GM19193 (cell line): ENCODE measurements around the gene AMFR.

ENCODE experiments used
- POLR2A ChIP-seq: IDR thresholded peaks from 4 replicates; pipeline ENCODE4 v1.6.1; 2011; ENCODE audit not compliant: insufficient read depth, insufficient read length; ENCODE audit errors: extremely low read depth

AMFR gene

DNA sequence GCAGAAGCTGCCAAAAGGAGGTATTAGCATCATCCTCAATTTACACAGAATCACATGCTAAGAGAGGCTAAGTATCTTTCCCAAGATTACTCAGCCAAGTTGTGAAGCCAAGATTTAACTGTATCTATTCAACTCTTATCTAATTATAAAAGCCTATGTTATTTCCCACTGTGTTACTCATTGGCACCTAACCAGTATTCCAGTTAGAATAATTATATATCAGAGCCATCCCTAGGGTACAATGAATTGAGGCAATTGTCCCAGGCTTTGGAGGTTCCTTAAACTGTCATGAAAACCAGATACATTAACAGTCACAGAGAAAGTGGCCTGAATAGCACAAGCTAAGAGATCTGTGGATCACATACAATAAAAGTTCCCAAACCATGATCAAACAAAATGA lies 10.9 kb upstream of the AMFR start:
- TF ChIP-seq POLR2A: no peak

DNA sequence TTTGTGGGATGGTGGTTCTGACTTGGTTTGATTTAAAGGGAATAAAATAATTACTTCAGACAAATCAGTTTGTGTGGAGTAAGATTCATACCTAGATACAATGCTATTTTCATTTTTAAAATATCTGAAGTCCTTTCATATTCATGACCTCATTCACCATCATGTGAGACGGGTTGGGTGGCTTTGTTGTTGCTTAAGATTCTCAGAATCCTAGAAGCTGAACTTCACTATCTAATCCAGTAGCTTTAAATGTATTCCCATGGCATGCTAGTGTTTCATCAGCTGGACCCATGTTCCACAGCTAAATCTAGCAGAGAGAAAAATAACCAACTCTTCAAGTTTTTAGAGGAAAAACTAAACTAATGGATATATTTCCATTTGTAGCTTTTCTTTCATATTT lies 2.7 kb upstream of the AMFR start:
- TF ChIP-seq POLR2A: no peak

DNA sequence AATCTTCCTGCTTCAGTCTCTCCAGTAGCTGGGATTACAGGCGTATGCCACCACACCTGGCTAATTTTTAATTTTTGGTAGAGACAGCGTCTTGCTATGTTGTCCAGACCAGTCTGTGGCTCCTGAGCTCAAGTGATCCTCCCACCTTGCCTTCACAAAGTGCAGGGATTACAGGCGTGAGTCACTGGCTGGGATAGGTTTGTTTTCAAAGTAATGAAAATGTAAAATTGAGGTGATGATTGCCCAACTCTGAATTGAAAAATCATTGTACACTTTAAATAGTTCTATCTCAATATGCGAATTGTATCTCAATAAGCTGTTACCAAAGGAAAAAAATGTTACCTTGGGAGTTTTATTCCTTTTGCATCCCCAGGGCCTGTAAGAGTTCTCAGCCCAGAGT lies 1.2 kb upstream of the AMFR start:
- TF ChIP-seq POLR2A: no peak

DNA sequence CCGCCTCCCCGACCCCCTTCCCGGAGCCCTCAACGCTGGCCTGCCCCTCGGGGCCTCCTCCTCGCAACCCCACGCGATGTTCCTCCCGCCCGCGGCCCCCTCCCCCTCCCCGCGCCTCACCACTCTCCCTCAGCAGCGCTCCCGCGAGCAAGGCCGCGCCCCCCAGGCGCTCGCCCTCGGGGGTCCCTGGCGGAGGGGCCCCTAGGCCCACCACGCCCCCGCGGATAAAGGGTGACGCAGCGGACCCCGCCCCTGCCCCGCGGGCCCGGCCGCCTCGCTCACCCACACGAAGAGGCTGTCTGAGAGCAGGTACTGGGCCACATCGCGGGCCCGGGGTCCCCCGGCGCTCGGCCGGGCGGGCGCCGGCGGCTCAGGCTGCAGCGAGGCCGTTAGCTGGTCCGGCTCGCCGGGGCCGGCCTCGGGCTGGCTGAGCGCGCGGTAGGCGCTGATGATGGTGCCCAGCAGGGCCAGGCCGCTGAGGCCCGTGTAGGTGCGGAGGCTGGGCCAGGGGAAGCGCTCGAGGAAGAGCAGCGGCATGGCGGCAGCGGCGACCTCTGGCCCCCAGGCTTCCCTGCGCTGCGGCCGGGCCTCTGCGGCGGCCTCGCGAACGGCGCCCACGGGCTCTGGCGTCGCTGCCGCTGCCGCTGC lies 430 bp downstream of the AMFR start:
- no peak for TF ChIP-seq POLR2A

DNA sequence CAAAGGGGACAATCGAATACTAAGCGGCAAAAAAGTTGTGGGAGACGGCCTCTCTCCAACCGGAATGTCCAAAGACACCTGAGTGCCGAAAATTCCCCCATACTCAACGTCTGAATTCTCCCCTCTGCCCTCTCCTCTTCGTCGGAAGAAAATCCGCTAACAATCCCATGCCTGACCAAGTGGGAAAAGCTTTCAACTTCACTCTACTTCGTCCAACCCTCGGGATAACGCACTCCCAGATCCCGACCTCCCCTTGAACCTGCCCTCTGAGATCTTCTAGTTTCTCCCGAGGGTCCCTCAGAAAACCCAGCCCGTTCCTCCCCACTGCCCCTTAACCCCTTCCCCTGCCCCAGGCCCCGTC lies 961 bp downstream of the AMFR start:
- no peak for TF ChIP-seq POLR2A

DNA sequence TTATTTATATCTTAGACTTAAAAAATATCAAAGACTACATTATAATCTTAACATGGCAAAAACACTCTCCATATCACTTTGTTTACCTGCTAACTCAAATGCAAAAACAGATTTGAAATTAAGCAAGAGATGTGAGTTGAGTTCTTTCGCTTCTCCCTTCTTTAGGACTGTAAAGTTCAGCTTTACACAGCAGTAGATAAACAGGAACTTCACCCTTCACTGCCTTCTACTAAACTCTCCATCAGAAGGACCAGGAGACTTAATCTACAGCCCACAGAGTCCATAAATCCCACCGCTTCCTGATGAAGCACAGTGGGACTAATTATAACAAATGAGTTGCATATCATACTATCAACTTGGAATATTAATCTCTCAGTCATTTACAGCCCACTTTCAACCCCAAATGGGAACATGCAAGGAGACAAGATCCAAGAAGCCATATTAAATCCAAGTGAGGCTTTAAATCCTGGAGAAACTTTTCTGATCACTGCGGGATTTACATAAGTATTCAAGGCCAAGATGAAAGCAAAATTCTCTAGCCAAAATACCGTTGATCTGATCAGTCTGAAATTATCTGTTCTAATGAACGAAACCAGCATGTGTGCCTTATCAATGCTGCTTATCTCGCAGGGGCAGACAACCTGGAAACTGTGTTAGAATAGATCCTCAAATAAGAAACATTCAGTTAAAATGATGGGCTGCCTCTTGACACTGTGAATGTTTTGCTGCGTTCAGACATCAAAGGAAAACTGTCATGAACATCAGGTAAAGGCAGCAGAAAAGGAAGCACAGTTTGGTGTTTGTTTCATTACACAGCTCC lies 1.6 kb downstream of the AMFR start:
- TF ChIP-seq POLR2A: no peak

DNA sequence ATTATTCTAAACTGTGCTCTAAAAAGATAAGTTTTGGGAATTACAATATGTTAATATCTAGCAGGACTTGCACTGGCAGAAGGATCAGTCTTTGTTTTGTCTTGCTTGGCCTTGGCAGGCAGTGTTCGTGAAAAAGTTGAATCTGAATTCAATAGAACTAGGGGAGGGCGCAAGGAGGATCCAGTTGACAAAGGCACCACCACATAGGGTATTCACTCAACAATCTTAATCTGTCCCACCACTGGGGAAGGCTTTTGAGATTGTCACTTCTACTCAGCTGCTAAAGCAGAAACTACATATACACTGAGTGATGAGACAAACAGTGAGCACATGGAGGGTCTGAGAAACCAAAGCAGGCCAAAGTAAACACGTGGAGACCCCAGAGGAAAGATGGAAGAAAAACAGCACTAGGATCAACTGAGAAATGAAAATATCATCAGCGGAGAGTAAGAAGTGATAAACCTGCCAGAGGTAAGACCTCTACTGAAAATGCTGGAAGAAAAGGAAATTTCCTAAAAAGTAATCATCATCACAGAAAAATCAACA lies 2.4 kb downstream of the AMFR start:
- TF ChIP-seq POLR2A: no peak

DNA sequence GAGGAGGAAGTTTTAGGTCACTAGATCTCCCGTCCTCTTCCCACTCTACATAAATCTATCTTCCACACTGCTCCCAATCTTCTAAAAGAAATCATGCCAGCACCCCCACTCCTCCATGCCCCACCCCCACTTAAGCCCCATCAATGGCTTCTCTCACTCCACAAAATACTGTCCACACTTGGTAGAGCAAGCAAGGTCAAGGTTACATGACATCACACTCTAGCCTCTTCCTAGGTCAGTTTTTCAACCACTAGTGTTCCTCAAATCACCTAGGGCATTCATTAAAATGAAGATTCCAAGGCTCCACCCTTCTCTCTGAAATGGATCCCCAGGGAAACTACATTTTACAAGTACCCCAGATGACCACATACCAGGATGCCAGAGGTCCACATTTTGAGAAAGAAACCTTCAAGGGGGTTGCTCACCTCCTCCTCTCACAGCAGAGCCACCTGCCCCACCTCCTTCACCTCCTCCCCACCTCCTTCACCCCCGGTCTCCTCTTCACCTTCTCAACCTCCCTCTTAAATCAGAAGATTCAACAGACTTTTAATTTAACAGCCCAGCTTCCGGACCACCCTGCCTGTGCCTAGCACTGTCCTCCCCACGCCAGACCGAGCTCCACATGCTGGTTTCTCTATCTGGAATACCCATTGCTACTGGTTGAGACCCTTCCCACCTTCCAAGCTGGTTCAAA lies 3.2 kb downstream of the AMFR start:
- no peak for TF ChIP-seq POLR2A

DNA sequence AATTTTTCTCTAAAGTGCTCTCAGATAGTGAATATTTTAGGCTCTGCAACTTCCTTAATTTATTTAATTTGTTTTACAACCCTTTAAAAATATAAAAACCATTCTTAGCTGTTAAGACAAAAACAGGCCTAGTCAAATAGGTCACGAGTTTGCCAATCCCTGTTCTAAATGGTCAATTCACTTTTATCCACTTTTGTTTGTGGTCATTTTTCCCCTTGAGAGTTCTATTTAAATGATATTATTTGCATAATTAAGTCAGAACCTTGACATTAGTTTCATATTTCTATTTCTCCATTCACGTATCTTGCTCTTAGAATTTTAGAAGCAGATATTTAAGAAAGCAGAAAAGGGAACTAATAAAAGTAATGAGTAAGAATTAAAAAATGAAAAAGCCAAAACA lies 4.0 kb downstream of the AMFR start:
- no peak for TF ChIP-seq POLR2A

DNA sequence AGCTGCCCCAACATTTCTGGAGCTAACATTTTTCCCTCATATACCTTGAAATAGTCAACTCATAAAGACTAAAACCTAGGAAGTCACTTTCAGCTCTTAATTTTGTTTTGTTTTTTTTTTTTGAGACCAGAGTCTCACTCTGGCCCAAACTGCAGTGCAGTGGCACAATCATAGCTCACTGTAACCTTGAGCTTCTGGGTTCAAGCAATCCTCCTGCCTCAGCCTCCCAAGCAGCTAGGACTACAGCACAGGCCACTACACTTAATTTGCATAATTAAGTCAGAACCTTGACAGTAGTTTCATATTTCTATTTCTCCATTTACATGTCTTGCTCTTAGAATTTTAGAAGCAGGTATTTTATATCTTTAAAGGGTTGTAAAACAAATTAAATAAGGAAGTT lies 4.7 kb downstream of the AMFR start:
- no peak for TF ChIP-seq POLR2A

DNA sequence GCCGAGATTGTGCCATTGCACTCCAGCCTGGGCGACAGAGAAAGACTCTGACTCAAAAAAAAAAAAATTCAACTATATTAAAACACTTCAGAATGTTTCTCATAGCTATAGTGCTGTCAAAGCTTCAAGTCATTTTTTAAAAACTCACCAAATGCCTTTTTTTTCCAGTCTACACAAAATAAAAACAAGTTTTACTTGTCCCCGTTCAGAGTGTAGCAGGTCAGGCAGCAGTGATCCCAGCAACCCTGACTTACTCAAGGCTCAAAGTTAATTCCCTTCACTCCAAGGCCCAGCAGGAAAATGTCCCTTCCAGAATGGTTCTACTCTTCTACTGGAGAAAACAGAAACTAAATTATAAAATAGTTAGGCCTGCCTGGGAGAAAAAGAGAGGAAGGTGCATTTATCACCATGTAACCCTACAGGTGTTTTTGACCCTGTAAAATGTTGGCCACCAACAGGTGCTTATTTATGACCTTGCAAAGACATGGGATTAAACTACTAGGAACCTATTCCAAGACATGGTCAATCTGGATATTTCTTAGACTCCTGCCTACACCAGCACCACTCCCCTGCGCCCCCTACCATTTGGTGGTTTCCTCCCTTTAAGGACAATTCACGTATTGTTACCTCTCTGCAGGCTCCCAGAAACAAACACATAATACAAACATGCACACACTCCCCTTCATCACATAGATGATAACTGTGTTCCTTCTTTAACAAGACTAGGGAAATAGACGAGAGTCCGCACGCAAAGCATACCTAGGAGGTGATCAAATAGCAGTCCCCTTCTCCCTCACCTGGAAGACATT lies 5.4 kb downstream of the AMFR start:
- no peak for TF ChIP-seq POLR2A

DNA sequence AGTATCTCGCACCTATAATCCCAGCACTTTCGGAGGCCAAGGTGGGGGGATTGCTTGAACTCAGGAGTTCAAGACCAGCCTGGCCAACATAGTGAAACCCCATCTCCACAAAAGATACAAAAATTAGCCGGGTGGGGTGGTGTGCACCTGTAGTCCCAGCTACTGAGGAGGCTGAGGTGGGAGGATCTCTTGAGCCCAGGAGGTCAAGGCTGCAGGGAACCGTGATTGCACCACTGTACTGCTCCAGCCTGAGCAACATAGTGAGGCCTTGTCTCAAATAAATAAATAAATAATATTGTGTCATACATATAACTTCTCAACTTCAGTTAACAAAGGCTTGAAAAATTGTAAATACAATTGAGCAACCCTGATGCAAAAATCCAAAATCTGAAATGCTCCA lies 8.2 kb downstream of the AMFR start:
- no peak for TF ChIP-seq POLR2A

DNA sequence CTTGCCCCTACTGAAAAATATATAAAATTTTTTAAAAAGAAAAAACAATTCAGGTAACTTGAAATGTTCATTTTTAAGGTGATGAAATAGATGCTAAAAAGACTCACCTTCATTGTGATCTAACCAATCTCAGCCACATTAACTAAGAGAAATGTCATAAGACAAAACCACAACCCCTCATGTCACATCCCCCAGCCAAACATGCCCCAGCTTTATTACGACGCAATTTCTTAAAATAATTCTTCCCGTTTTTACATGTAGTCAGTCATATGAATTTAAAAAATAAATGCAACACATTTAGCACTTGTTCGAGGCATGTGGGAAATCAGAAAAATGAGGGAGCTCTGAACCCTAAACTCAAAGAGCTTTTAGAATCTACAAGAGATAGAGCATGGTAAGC lies 9.5 kb downstream of the AMFR start:
- no peak for TF ChIP-seq POLR2A

DNA sequence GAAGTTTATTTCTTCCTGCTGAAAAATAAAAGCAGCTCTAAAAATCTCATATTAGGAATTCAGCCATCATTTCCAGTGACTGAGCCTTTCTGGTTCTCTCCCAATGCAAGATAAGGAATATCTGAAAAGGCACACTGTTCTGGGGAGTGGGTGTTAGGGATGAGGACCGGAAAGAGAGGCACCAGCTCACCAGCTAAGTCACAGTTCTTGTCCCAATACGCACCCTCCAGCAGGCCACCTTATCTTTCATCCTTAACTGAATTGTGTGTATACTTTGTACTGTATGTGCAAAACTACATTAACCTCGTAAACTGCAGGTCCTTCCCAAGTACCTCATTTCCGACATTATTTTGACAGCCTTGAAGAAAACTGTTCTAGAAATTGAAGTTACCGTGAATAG lies 11.0 kb downstream of the AMFR start:
- no peak for TF ChIP-seq POLR2A

DNA sequence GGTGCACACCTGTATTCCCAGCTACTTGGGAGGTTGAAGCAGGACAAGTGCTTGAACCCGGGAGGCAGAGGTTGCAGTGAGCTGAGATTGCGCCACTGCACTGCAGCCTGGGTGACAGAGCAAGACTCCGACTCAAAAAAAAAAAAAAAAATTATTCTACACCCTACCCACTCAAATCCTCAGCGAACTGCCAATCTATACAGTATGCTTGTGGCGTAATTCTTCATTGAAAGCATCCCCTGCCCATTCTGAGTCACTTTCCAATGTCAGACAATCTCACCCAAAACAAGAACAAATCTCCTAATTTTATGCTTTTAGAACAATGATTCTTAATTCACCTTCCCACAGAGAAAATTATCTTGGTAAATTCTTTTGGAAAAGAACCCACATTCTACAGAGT lies 12.0 kb downstream of the AMFR start:
- no peak for TF ChIP-seq POLR2A
